OCI-LY3 (cell line): ENCODE data around the gene TMEM232.
"Not testable (repeated sequence)": the region's sequence is repeated elsewhere in the genome, so short reads cannot be mapped to it uniquely, and the experiment has no call there.

Experiments used
- H2AFZ ChIP-seq: fragments of 200-600, 300-600 bp; shearing (Covaris generic); 2 replicates; pipeline ENCODE4 v1.6.0; 2014; ENCODE audit warnings: antibody characterized with exemption, low read depth, low read length
- H3K27ac ChIP-seq: fragments of 200-600, 300-600 bp; sonication (generic); 2 replicates; pipeline ENCODE4 v1.5.1; 2014; ENCODE audit warnings: mild to moderate bottlenecking, low read length, moderate library complexity, mixed read lengths
- H3K27me3 ChIP-seq: fragments of 200-600, 300-600 bp; sonication (generic); 2 replicates; pipeline ENCODE4 v1.6.1; 2014; ENCODE audit warnings: low read depth, low read length, mixed read lengths
- H3K36me3 ChIP-seq: fragments of 200-600, 300-600 bp; sonication (generic); replicated peaks from 2 replicates; pipeline ENCODE3; 2014; ENCODE audit warnings: low read depth, low read length, mixed read lengths
- H3K4me1 ChIP-seq: fragments of 300-600, 200-600 bp; sonication (generic); 2 replicates; pipeline ENCODE4 v1.6.1; 2014; ENCODE audit warnings: low read length, mixed read lengths
- H3K4me2 ChIP-seq: fragments of 200-600, 300-600 bp; sonication (generic); 2 replicates; pipeline ENCODE4 v1.6.1; 2014; ENCODE audit warnings: low read length, mixed read lengths
- H3K4me3 ChIP-seq: fragments of 300-600, 200-600 bp; sonication (generic); 2 replicates; pipeline ENCODE4 v1.5.1; 2014; ENCODE audit warnings: antibody characterized with exemption, mild to moderate bottlenecking, low read length, moderate library complexity
- H3K79me2 ChIP-seq: fragments of 300-600, 200-600 bp; shearing (Covaris generic); 2 replicates; pipeline ENCODE4 v1.6.1; 2014; ENCODE audit warnings: mild to moderate bottlenecking, low read length, mixed read lengths
- H3K9ac ChIP-seq: fragments of 300-600, 200-600 bp; shearing (Covaris generic); 2 replicates; pipeline ENCODE4 v1.6.0; 2014; ENCODE audit warnings: mild to moderate bottlenecking, low read length, moderate library complexity
- H3K9me3 ChIP-seq: fragments of 200-600, 300-600 bp; shearing (Covaris generic); 2 replicates; pipeline ENCODE4 v1.6.1; 2014; ENCODE audit warnings: low read length, mixed read lengths; ENCODE audit not compliant: insufficient read depth
- H4K20me1 ChIP-seq: fragments of 200-600, 300-600 bp; sonication (generic); 2 replicates; pipeline ENCODE4 v1.6.1; 2016; ENCODE audit warnings: low read length, mixed read lengths; ENCODE audit not compliant: insufficient read depth
- CTCF ChIP-seq: fragments of 200-600, 300-600 bp; sonication (generic); IDR thresholded peaks from 2 replicates; pipeline ENCODE4 v1.5.1; 2014; ENCODE audit warnings: antibody characterized with exemption, low read length, low read depth
- EZH2phosphoT487 ChIP-seq: fragments of 200-600 bp; shearing (Covaris generic); IDR thresholded peaks from 2 replicates; pipeline ENCODE4 v1.6.1; 2018; ENCODE audit warnings: antibody characterized with exemption, mixed run types, low read depth

TMEM232 gene

GRCh38 chr5:110687485-110687884, 39.0 kb downstream of the TMEM232 start:
- Histone ChIP-seq H3K4me3 (no peak overlapping the region), H3K27ac (no peak overlapping the region), H3K9ac (no peak overlapping the region), H3K9me3 (no peaks in the 10 kb centered on the region), H4K20me1 (no peaks in the 10 kb centered on the region), H3K4me1 (no peaks in the 10 kb centered on the region), H3K36me3 (no peaks in the 10 kb centered on the region), H3K4me2 (no peak overlapping the region), H3K79me2 (no peaks in the 10 kb centered on the region), H2AFZ (no peak overlapping the region), H3K27me3 (no peaks in the 10 kb centered on the region)
- TF ChIP-seq CTCF: no peak
- TF ChIP-seq EZH2phosphoT487: no peak

- no peaks in the 10 kb centered on the region for H4K20me1 ChIP-seq
- TF ChIP-seq CTCF: no peak
- no peak for TF ChIP-seq EZH2phosphoT487
- H3K4me3 ChIP-seq: no peak overlapping the region
- H3K79me2 ChIP-seq: no peaks in the 10 kb centered on the region
- H3K4me2 ChIP-seq: no peak overlapping the region
- no peak overlapping the region for H2AFZ ChIP-seq
- no peaks in the 10 kb centered on the region for H3K9me3 ChIP-seq
- H3K27ac ChIP-seq: no peak overlapping the region
- H3K27me3 ChIP-seq: no peaks in the 10 kb centered on the region
- H3K9ac ChIP-seq: no peak overlapping the region
- H3K36me3 ChIP-seq: no peaks in the 10 kb centered on the region
- H3K4me1 ChIP-seq: no peaks in the 10 kb centered on the region
Observed at GRCh38 chr5:110686270-110686669, 40.2 kb downstream of the TMEM232 start.

GRCh38 chr5:110681953-110682352, 44.5 kb downstream of the TMEM232 start:
- Histone ChIP-seq H3K4me3 (no peak overlapping the region), H3K79me2 (no peaks in the 10 kb centered on the region), H3K27ac (no peak overlapping the region), H3K27me3 (no peaks in the 10 kb centered on the region), H4K20me1 (no peaks in the 10 kb centered on the region), H3K9me3 (no peaks in the 10 kb centered on the region), H3K9ac (no peak overlapping the region), H3K4me2 (no peak overlapping the region), H3K36me3 (no peaks in the 10 kb centered on the region), H2AFZ (no peak overlapping the region), H3K4me1 (no peaks in the 10 kb centered on the region)
- TF ChIP-seq EZH2phosphoT487 (no peak), CTCF (no peak)

GRCh38 chr5:110681109-110681508, 45.4 kb downstream of the TMEM232 start:
- Histone ChIP-seq H2AFZ (no peak overlapping the region), H3K4me3 (no peak overlapping the region), H3K4me1 (no peaks in the 10 kb centered on the region), H3K4me2 (no peak overlapping the region), H3K36me3 (no peaks in the 10 kb centered on the region), H4K20me1 (no peaks in the 10 kb centered on the region), H3K79me2 (no peaks in the 10 kb centered on the region), H3K9ac (no peak overlapping the region), H3K27ac (no peak overlapping the region), H3K27me3 (no peaks in the 10 kb centered on the region), H3K9me3 (no peaks in the 10 kb centered on the region)
- TF ChIP-seq EZH2phosphoT487 (no peak), CTCF (no peak)

GRCh38 chr5:110676554-110676953, 49.9 kb downstream of the TMEM232 start:
- not testable (repeated sequence) for H3K4me1 ChIP-seq, H3K9me3 ChIP-seq, H2AFZ ChIP-seq, H3K27me3 ChIP-seq, H3K4me3 ChIP-seq, H3K4me2 ChIP-seq, H3K79me2 ChIP-seq, H3K9ac ChIP-seq, H4K20me1 ChIP-seq, H3K27ac ChIP-seq, H3K36me3 ChIP-seq
